ENCODE measurements around the gene PRKCE.

- TF ChIP-seq ZNF274 (IDR thresholded peaks at IDR 0.05; ENCODE audit: low read depth, low read length), result no peak
- TF ChIP-seq SUZ12 (IDR thresholded peaks at IDR 0.05; ENCODE audit: extremely low read depth, insufficient read depth, insufficient read length), result no peak
- no peak for TF ChIP-seq YY1 (IDR thresholded peaks at IDR 0.05; ENCODE audit: insufficient read depth, insufficient read length)
Observed at GRCh38 chr2:45793305-45793962, 142.0 kb downstream of the PRKCE start.

Data from NT2/D1 (cell line).